Measurements from ENCODE around the gene XCR1. TPM values are rescaled to one million over a fixed set of nuclear protein-coding genes. Genes with fewer than 3 reads are reported as not detected.

XCR1 gene
- total RNA-seq, 1 experiment from 2014 or later: 0.02 TPM

GRCh38 chr3:46059432-46059831, 32.1 kb upstream of the XCR1 start (continued):
- no peak for TF ChIP-seq ZNF281 (CRISPR knock-in tag; IDR thresholded peaks at IDR 0.05)

- POLR2A ChIA-PET: no interaction called here
- Mint-ChIP-seq H3K27me3 (ENCODE audit: low read depth) (no peaks in the 10 kb centered on the region), H3K4me1 (no peaks in the 10 kb centered on the region), H3K9me3 (no peaks in the 10 kb centered on the region), H3K36me3 (no peaks in the 10 kb centered on the region), H3K27ac (no peak overlapping the region), H3K4me3 (no peak overlapping the region)
- CTCF ChIA-PET: no interaction called here
- no peak for TF ChIP-seq NR2C2 (CRISPR knock-in tag; IDR thresholded peaks at IDR 0.05)
- TF ChIP-seq ZNF512 (CRISPR knock-in tag; IDR thresholded peaks at IDR 0.05; ENCODE audit: borderline replicate concordance): no peak
- TF ChIP-seq ETV6 (CRISPR knock-in tag; IDR thresholded peaks at IDR 0.05): no peak
- TF ChIP-seq CTCF (IDR thresholded peaks at IDR 0.05): no peak
- TF ChIP-seq NR1H2 (CRISPR knock-in tag; IDR thresholded peaks at IDR 0.05): no peak
- TF ChIP-seq IRF2 (CRISPR knock-in tag; IDR thresholded peaks at IDR 0.05; ENCODE audit: borderline replicate concordance, low read depth): no peak
- no peak for TF ChIP-seq MLX (CRISPR knock-in tag; IDR thresholded peaks at IDR 0.05)
- no peak for TF ChIP-seq FOXK1 (CRISPR knock-in tag; IDR thresholded peaks at IDR 0.05)
- no peak for TF ChIP-seq SOX15 (CRISPR knock-in tag; IDR thresholded peaks at IDR 0.05)
- TF ChIP-seq ZNF263 (CRISPR knock-in tag; IDR thresholded peaks at IDR 0.05; ENCODE audit: low read depth): no peak
- no peak for ATAC-seq
- DNase-seq (ENCODE audit: low spot score): no peak
Observed at GRCh38 chr3:46058981-46059380, 31.7 kb upstream of the XCR1 start.

- DNase-seq (ENCODE audit: low spot score) (no peak), ATAC-seq (no peak)
- POLR2A ChIA-PET: no interaction called here
- H3K4me3 Mint-ChIP-seq: no peak overlapping the region
- no peaks in the 10 kb centered on the region for H3K27me3 Mint-ChIP-seq (ENCODE audit: low read depth)
- no peak overlapping the region for H3K27ac Mint-ChIP-seq
- CTCF ChIA-PET: no interaction called here
- no peaks in the 10 kb centered on the region for H3K9me3 Mint-ChIP-seq
- no peaks in the 10 kb centered on the region for H3K4me1 Mint-ChIP-seq
- H3K36me3 Mint-ChIP-seq: no peaks in the 10 kb centered on the region
- TF ChIP-seq USF1 (CRISPR knock-in tag; IDR thresholded peaks at IDR 0.05) (no peak), MAX (CRISPR knock-in tag; IDR thresholded peaks at IDR 0.05) (no peak), ZNF532 (CRISPR knock-in tag; IDR thresholded peaks at IDR 0.05; ENCODE audit: borderline replicate concordance) (no peak), NFATC4 (CRISPR knock-in tag; IDR thresholded peaks at IDR 0.05) (no peak), NFYB (CRISPR knock-in tag; conservative IDR thresholded peaks at IDR 0.05; ENCODE audit: low read depth) (no peak), STAT6 (CRISPR knock-in tag; conservative IDR thresholded peaks at IDR 0.05; ENCODE audit: low read depth) (no peak), ZNF121 (CRISPR knock-in tag; IDR thresholded peaks at IDR 0.05) (no peak), PRRX2 (CRISPR knock-in tag; IDR thresholded peaks at IDR 0.05) (no peak), ZNF138 (CRISPR knock-in tag; conservative IDR thresholded peaks at IDR 0.05) (no peak)
Observed at GRCh38 chr3:46057716-46058115, 30.4 kb upstream of the XCR1 start.
